ENCODE measurements around the gene RACGAP1. TPM values are rescaled to one million over a fixed set of nuclear protein-coding genes. Genes with fewer than 3 reads are reported as not detected.

Gene RACGAP1
- total RNA-seq, 2 experiments from 2014 or later, result 113 to 117 TPM

GRCh38 chr12:49939707-49940106 is 85.6 kb downstream of the RACGAP1 start:
- H3K36me3 Mint-ChIP-seq (ENCODE audit: low read depth), result no peaks in the 10 kb centered on the region
- no peak for ATAC-seq
- no peak overlapping the region for H3K27ac Mint-ChIP-seq
- ChIA-PET CTCF (interaction anchor here (0.8 to 1.7 kb wide), 3 partner anchors 19 to 29 kb away, joined by 3 to 7 read pairs (median 3); no protein-coding TSS in a partner anchor), POLR2A (no interaction called here)
- H3K4me3 Mint-ChIP-seq, result no peak overlapping the region
- H3K9me3 Mint-ChIP-seq, result no peaks in the 10 kb centered on the region
- peaks cover 6% of the 10 kb centered on the region for H3K4me1 Mint-ChIP-seq (ENCODE audit: low read depth)
- TF ChIP-seq CTCF (IDR thresholded peaks at IDR 0.05), result no peak
- intact Hi-C loops (cut with micrococcal nuclease), result no loop called here
- H3K27me3 Mint-ChIP-seq, result peaks cover 2% of the 10 kb centered on the region
- DNase-seq, result no peak

DNA sequence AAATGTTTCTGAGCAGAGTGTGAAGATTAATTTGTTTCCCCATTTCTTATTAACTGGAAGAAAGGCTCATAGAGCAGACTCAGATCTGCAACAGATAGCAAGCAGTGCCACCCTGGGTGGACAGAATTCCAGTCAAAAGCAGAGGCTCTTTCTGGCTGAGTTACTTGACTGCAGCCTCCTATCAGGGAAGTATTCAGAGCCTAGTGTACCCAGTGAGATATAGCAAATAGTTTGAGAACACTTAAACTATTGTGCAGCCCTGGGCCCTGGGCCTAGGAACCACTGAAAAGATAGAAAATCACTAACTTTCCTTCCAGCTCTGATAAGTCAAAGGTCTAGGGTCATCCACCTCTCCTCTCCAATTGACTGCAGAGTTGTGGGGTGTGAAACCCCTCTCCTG is 86.0 kb downstream of the RACGAP1 start:
- Mint-ChIP-seq H3K36me3 (ENCODE audit: low read depth) (no peaks in the 10 kb centered on the region), H3K9me3 (no peaks in the 10 kb centered on the region), H3K4me1 (ENCODE audit: low read depth) (peaks cover 2% of the 10 kb centered on the region), H3K27ac (no peak overlapping the region), H3K4me3 (no peak overlapping the region), H3K27me3 (peaks cover 5% of the 10 kb centered on the region)
- ChIA-PET POLR2A (no interaction called here), CTCF (interaction anchor here (0.8 to 1.7 kb wide), 3 partner anchors 20 to 29 kb away, joined by 3 to 7 read pairs (median 3); no protein-coding TSS in a partner anchor)
- ATAC-seq (no peak), DNase-seq (no peak)
- TF ChIP-seq CTCF (IDR thresholded peaks at IDR 0.05), result no peak
- intact Hi-C loops (cut with micrococcal nuclease), result no loop called here

Other genes starting within 250 kb of the RACGAP1 start
- gene NCKAP5L, start 197.1 kb downstream of the RACGAP1 start, total RNA-seq, result 1 to 10 TPM; 5.5 to 5.7 TPM
- 1 to 10 TPM; 5.0 to 5.3 TPM for gene BCDIN3D, start 182.4 kb downstream of the RACGAP1 start, total RNA-seq
- under 1 TPM; 0.22 to 0.56 TPM for gene FAIM2, start 121.6 kb downstream of the RACGAP1 start, total RNA-seq
- not detected for gene AQP2, start 74.8 kb downstream of the RACGAP1 start, total RNA-seq
- gene AQP5, start 63.6 kb downstream of the RACGAP1 start, total RNA-seq, result not detected
- gene AQP6, start 52.5 kb downstream of the RACGAP1 start, total RNA-seq, result not detected
- 10 to 100 TPM; 14.3 to 17.3 TPM for gene ASIC1, start 32.1 kb upstream of the RACGAP1 start, total RNA-seq
- gene SMARCD1, start 59.8 kb upstream of the RACGAP1 start, total RNA-seq, result 10 to 100 TPM; 47.3 to 55.1 TPM
- under 1 TPM; 0.16 to 0.20 TPM for gene GPD1, start 78.5 kb upstream of the RACGAP1 start, total RNA-seq
- gene COX14, start 86.7 kb upstream of the RACGAP1 start, total RNA-seq, result 10 to 100 TPM; 43.1 to 51.0 TPM
- 10 to 100 TPM; 33.9 to 39.5 TPM for gene CERS5, start 141.9 kb upstream of the RACGAP1 start, total RNA-seq

Data from activated CD8-positive, alpha-beta T cell treated with anti-CD3 and anti-CD28 coated beads for 36 hours (primary cell).